ENCODE data around the gene MKLN1.

The MKLN1 gene

GRCh38 chr7:131522325-131522930 lies 194.8 kb downstream of the MKLN1 start:
- no peak for DNase-seq (ENCODE audit: low read depth)

- DNase-seq (ENCODE audit: low read depth), result no peak
Measured at GRCh38 chr7:131524115-131524514, 196.4 kb downstream of the MKLN1 start.

- no peak for DNase-seq (ENCODE audit: low read depth)
Measured at GRCh38 chr7:131524703-131525102, 197.0 kb downstream of the MKLN1 start.

GRCh38 chr7:131525820-131526219 lies 198.1 kb downstream of the MKLN1 start:
- DNase-seq (ENCODE audit: low read depth), result no peak

- DNase-seq (ENCODE audit: low read depth), result no peak
Measured at GRCh38 chr7:131527456-131527855, 199.8 kb downstream of the MKLN1 start.

- no peak for DNase-seq (ENCODE audit: low read depth)
Measured at GRCh38 chr7:131529179-131529578, 201.5 kb downstream of the MKLN1 start.

- no peak for DNase-seq (ENCODE audit: low read depth)
Measured at GRCh38 chr7:131529617-131530016, 201.9 kb downstream of the MKLN1 start.

GRCh38 chr7:131530137-131530536 lies 202.5 kb downstream of the MKLN1 start:
- DNase-seq (ENCODE audit: low read depth), result no peak

GRCh38 chr7:131532570-131533091 lies 205.0 kb downstream of the MKLN1 start:
- no peak for DNase-seq (ENCODE audit: low read depth)

- no peak for DNase-seq (ENCODE audit: low read depth)
Measured at GRCh38 chr7:131533151-131533559, 205.5 kb downstream of the MKLN1 start.

- no peak for DNase-seq (ENCODE audit: low read depth)
Measured at GRCh38 chr7:131533566-131534561, 206.2 kb downstream of the MKLN1 start.

GRCh38 chr7:131536361-131536849 lies 208.7 kb downstream of the MKLN1 start:
- no peak for DNase-seq (ENCODE audit: low read depth)

- DNase-seq (ENCODE audit: low read depth), result no peak
Measured at GRCh38 chr7:131537571-131537978, 209.9 kb downstream of the MKLN1 start.

GRCh38 chr7:131538071-131538812 lies 210.6 kb downstream of the MKLN1 start:
- DNase-seq (ENCODE audit: low read depth), result no peak

- no peak for DNase-seq (ENCODE audit: low read depth)
Measured at GRCh38 chr7:131538813-131539179, 211.1 kb downstream of the MKLN1 start.

- no peak for DNase-seq (ENCODE audit: low read depth)
Measured at GRCh38 chr7:131540491-131541162, 213.0 kb downstream of the MKLN1 start.

GRCh38 chr7:131543298-131543697 lies 215.6 kb downstream of the MKLN1 start:
- DNase-seq (ENCODE audit: low read depth), result no peak

- DNase-seq (ENCODE audit: low read depth), result no peak
Measured at GRCh38 chr7:131544021-131544420, 216.3 kb downstream of the MKLN1 start.

- no peak for DNase-seq (ENCODE audit: low read depth)
Measured at GRCh38 chr7:131544449-131545301, 217.0 kb downstream of the MKLN1 start.

- no peak for DNase-seq (ENCODE audit: low read depth)
Measured at GRCh38 chr7:131546126-131546525, 218.4 kb downstream of the MKLN1 start.

Measured in activated T-helper 9 cell treated with anti-CD3 and anti-CD28 coated beads, Interleukin-2, amount 50 U/mL, for 16 hours (primary cell).